Smooth muscle cell of the brain vasculature (primary cell): ENCODE data around the gene TAL2.

Source experiments
- DNase-seq: peaks from one replicate; pipeline ENCODE4 v3.0.0-alpha.2; 2012; ENCODE audit warnings: low read depth, low spot score

TAL2 gene

GRCh38 chr9:105710638-105711037, 48.4 kb downstream of the TAL2 start:
- DNase-seq: no peak

DNA sequence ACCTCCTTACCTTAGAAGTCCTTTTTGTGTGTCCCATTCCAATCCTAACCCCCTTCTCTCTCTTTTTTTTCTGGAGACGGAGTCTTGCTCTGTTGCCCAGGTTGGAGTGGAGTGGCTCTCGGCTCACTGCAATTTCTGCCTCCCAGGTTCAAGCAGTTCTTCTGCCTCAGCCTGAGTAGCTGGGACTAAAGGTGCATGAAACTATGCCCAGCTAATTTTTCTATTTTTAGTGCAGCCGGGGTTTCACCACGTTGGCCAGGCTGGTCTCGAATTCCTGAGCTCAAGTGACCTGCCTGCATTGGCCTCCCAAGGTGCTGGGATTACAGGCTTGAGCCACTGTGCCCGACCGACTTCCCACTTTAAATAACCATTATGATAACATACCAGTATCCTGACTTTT, 49.6 kb downstream of the TAL2 start:
- no peak for DNase-seq

- DNase-seq: no peak
Observed at GRCh38 chr9:105712297-105712696, 50.0 kb downstream of the TAL2 start.
